Smooth muscle cell of the brain vasculature (primary cell): Measurements from ENCODE around the gene NEDD8.
"Not testable (repeated sequence)": the region's sequence is repeated elsewhere in the genome, so short reads cannot be mapped to it uniquely, and the experiment has no call there.

Experiments used
- DNase-seq: peaks from one replicate; pipeline ENCODE4 v3.0.0-alpha.2; 2012; ENCODE audit warnings: low read depth, low spot score

Gene NEDD8

DNA sequence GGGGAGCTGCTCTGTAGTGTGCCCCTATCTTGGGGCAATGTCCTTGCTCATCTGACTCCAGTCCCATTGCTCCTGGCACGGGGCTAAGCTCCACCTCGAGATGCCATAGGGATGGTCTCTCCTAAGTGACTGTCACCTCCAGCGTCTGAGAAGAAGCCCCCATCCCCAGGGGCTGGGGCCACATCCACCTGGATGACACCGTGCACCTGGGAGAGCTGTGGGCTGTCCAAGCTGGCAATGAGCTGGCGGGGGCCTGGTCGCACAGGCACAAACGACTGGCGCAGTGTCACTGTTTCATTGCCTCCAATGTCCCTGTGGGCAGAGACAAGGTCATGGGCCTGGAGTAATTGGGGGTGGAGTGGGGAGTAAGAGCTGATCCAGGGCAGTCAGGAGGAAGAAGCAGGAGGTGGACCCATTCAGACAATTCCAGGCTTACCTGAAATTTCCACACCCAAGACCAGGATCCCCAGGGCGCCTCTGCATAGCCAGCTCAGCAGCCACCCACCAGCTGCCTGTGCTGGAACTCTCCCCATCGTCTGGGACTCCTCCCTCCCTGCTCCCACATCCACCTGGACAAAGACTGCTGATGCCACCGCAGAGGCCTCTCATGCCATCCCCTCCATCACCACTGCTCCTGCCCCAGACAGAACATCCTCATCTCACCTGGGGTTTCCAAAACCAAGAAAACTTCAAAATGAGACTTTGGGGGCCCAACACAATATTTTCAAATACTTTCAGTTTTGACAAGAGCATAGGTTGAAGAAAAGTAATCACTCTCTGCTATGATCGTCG is 17.3 kb upstream of the NEDD8 start:
- DNase-seq, result no peak

- no peak for DNase-seq
These were observed 15.3 kb upstream of the NEDD8 start for GRCh38 chr14:24247422-24247821.

- DNase-seq, result no peak
These were observed 14.6 kb upstream of the NEDD8 start for GRCh38 chr14:24246765-24247212.

DNA sequence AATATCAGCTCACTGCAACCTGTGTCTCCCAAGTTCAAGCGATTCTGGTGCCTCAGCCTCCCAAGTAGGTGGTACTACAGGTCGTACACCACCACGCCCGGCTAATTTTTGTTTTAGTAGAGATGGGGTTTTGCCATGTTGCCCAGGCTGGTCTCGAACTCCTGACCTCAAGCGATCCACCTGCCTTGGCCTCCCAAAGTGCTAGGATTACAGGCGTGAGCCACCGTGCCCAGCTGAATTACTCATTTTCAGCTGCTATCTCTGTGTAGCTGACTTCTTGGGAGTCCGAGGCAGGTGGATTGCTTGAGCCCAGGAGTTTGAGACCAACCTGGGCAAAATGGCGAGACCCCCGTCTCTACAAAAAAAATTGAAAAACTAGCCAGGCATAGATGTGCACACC is 13.2 kb upstream of the NEDD8 start:
- DNase-seq, result not testable (repeated sequence)

DNA sequence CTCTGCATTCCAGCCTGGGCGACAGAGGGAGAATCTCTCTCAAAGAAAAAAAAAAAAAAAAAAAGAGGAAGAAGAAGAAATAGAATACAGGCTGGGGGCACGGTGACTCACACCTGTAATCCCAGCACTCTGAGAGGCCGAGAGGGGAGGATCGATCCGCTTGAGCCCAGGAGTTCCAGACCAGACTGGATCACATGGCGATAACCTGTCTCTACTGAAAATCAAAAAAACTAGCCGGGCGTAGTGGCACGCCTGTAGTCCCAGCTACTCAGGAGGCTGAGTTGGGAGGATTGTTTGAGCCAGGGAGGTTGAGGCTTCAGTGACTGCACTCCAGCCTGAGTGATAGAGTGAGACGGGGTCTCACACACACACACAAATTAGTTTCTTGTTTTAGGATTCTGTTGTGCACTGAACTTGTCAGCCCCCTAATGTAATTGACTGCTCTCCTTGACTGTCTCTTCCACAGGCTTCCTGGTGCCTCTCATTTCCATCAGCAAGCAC is 11.2 kb upstream of the NEDD8 start:
- DNase-seq, result no peak

DNA sequence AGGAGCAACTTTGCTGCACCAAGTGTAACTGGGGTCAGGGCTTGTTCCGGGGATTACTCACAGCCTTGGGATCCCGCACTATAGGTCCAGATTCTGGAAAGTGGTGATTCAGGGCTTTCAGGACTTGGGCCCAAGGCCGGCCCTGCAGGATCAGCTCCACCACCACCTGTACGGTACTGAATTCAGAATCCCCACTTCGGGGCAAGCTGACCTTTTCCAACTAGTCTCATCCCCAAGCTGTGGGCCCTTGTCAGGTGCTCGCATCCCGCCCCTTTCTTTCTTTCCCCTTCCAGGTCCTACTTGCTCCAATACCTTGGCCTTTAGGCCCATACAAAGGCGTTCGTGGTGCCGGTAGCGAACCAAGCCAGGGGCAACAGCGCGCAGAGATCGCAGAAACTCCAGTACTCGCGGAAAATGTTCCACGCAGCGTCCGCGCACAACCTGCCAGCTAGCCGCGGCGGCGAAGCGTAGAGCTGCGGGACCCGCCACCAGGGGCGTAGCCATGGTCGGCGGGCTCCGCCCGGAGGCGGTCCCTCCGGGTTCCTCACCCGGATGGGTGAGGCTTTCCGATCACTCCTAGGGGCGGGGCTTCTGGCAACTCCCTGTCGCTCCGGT is 9.8 kb upstream of the NEDD8 start:
- DNase-seq, result no peak

GRCh38 chr14:24240110-24240918 is 8.1 kb upstream of the NEDD8 start:
- no peak for DNase-seq

- DNase-seq, result no peak
These were observed 6.4 kb upstream of the NEDD8 start for GRCh38 chr14:24238527-24239037.

- DNase-seq, result no peak
These were observed 6.0 kb upstream of the NEDD8 start for GRCh38 chr14:24238123-24238522.

- DNase-seq, result no peak
These were observed 5.3 kb upstream of the NEDD8 start for GRCh38 chr14:24237463-24237955.

DNA sequence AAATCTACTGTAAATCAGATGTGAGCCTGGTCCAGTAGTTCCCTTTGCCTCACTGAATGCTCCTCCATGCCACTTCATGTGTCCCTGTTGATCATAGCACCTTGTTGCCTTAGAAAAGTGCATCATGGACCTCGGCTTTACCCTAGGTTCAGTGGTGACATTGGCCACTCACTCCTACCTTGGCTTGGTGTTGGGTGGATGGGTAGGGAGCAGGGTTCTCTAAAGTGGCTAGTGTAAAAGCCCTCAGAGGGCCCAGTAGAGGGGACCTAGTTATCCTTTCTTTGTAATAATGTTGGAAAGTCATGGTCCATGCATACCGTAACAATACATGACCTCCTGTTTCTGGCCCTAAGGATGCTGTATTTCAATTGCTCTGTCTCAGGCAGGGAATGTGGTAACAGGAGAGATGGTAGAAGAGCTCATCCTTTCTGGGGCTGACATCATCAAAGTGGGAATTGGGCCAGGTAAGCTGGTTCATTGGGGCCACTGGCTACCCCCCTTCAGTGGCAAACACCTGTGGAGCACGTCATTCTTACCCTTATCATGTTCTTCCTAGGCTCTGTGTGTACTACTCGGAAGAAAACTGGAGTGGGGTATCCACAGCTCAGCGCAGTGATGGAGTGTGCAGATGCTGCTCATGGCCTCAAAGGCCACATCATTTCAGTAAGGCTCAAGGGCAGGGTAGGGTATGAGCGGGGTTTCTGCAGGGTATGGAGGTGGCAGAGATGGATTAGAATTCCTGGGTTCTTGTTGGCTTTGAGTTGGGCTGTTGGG is 4.7 kb upstream of the NEDD8 start:
- no peak for DNase-seq

DNA sequence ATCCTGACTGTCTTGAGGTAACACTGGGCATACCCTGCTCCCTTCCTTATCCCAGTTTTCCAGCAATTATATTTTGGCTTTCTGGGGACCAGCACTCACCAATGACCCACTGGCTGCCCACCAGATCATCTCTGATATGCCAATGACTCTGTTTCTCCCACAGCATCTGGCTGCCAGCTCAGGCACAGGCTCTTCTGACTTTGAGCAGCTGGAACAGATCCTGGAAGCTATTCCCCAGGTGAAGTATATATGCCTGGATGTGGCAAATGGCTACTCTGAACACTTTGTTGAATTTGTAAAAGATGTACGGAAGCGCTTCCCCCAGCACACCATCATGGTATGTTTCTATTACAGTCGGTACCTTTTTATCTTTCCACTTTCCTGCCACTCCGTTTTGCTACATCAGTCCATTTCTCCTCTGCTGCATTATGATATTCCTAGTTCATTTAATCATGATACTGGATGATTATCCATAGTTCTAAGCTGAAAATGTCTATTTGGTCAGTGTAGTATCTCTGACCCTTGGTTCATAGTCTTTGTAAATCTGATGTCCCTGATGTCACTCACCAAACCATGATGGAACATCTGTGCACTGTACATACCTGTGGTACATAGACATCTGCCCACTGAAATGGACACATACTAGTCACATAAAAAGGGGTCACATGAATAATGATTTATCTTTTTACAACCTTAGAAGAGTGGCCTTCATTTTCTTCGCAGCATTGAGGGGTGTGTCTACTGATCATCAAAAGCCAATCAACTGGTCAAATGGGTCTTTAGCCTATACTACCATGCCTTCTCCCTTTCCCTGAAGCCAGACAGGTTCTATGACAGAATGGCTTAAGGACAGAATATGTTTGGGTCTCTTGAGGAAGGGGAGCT is 3.9 kb upstream of the NEDD8 start:
- DNase-seq, result no peak

DNA sequence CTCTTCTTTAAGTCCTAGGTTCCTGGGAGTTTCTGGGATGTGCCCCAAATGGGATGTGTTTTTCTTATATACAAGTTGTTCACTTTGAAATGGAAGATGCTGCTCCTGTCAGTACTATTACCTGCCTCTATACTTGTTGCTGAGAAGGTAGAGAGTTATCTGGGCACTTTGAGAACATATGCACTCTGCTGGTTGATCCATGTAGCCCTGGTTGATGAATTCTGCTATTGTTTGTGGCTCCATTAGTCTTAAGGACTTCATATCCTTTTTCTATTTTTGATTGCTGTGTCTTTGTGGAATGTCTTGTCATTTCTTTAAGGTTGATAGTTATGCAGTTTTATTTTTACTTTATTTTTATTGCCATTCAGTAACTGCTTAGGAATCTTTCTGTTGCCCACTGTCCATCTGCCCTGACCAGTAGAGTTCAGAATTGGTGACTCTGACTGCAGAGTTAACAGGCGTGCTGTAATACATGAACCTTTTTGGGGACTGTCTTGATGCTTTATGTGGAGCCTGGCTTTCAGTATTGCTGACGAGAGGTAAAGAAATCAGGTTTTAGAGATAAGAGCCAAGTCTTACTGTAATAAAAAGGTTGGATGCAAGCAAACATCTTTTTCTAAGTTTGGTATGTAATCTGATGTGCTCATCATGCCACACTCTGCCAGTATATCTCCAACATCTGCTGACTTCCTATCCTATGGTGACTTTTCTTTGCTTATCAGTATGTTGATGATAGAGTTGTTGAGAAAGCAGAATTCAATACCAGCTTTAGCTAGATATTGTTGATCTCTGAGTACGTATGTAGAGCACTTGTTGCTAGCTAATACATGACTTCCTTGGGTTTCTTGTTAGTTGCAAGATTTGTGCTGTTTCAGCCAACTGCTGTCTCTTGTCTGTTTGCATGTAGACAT is 2.2 kb upstream of the NEDD8 start:
- no peak for DNase-seq

DNA sequence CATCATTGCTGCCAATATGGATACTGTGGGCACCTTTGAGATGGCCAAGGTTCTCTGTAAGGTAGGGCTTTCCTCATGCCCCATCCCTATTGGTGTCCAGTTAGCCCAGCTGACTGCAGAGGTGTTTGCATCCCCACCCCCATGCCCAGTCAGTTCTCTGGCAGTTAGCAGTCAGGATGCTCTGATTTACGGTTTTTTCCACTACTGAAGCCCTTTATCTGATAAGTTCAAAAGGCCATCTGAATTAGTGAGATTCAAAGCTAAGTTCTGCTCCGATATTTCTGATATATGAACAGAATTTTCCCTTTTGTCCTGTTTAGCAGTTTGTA is 1.3 kb upstream of the NEDD8 start:
- DNase-seq, result no peak

DNA sequence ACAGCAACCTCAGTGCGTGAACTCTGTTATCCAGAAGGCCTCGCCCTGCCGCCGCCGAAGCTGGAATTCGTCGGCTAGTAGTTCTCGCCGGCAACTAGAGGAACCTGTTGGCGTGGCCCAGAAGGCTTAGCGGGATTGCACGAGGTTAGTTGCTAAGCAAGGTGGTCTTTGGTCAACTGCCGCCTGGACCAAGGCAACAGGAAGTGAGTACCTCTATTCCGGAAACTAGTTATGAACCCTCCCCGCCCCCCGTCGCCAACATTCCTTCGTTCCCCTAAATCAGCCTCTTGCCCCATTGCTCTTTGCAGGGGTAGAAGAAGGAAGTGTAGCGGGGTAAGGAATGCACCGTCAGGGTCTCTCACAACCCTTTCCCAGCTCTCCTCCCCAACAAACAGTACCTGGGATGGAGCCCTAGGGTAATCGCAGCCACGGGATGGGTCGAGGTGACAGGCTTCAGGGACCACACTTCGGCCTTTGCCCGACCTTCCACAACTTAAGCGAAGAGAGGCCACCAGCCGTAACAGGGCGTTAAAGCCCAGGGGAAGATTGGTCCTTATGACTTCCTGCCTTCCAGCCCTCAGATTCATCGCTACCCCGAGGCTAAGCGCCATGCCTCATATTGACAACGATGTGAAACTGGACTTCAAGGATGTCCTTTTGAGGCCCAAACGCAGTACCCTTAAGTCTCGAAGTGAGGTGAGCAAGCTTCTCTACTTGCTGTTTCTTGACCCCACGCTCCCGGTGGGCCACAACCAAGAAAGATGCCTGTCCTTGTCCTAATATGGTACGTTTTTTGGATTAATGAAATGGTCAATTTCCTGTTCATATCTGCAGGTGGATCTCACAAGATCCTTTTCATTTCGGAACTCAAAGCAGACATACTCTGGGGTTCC is 724 bp upstream of the NEDD8 start, which contains the start of gene GMPR2:
GMPR2 (plus strand) TSS at position 285 of the 893 bp plus-strand sequence; CDS start at position 610, 325 bp downstream.
- no peak for DNase-seq

- no peak for DNase-seq
These were observed 675 bp downstream of the NEDD8 start for GRCh38 chr14:24231263-24232120.

- DNase-seq, result no peak
These were observed 3.3 kb downstream of the NEDD8 start for GRCh38 chr14:24228902-24229301.
